AG09319 (cell line): Measurements from ENCODE around the gene ATP11A.

ENCODE experiments used
- DNase-seq: peaks from one replicate; pipeline ENCODE4 v3.0.0-alpha.2; 2010; ENCODE audit warnings: low read depth; ENCODE audit errors: extremely low read depth
- CTCF ChIP-seq: IDR thresholded peaks from 2 replicates; pipeline ENCODE4 v1.5.1; 2011; ENCODE audit warnings: low read depth, mild to moderate bottlenecking, inconsistent platforms, low read length, moderate library complexity

The ATP11A gene

GRCh38 chr13:112802802-112803195 is 113.0 kb downstream of the ATP11A start:
- no peak for TF ChIP-seq CTCF
- no peak for DNase-seq

GRCh38 chr13:112803422-112803821 is 113.6 kb downstream of the ATP11A start:
- no peak for DNase-seq
- TF ChIP-seq CTCF: no peak

DNA sequence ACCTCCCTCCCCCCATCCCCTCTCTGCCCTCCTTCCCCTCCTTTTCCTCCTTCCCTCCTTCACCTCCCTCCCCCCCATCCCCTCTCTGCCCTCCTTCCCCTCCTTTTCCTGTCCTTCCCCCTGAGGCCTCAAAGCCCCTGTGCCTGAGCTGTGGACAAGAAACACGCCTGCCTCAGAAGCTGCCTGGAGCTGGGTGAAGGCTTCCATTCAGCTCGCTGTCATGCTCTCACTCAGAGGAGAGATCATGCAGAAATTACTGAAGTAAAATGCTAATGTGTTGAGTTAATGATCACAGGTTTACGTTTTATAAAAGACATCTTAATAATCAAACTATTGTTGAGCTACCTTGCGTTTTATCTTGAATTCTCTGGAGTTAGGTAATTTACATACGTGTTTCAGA is 114.5 kb downstream of the ATP11A start:
- DNase-seq: no peak
- TF ChIP-seq CTCF: no peak

GRCh38 chr13:112806739-112807652 is 117.2 kb downstream of the ATP11A start:
- TF ChIP-seq CTCF: no peak
- no peak for DNase-seq

GRCh38 chr13:112807653-112808376 is 118.0 kb downstream of the ATP11A start:
- no peak for DNase-seq
- TF ChIP-seq CTCF: no peak

GRCh38 chr13:112808377-112809140 is 118.7 kb downstream of the ATP11A start:
- no peak for TF ChIP-seq CTCF
- DNase-seq: no peak
